Keratinocyte (primary cell): ENCODE measurements around the gene KCNJ9. TPM values are rescaled to one million over a fixed set of nuclear protein-coding genes. Genes with fewer than 3 reads are reported as not detected.

ENCODE experiments used
- DNase-seq: peaks from one replicate; pipeline ENCODE4 v3.0.0-alpha.2; 2011; ENCODE audit warnings: low read depth, missing footprints, low spot score
- FAIRE-seq: peaks from 2 replicates; lab custom pipeline; 2011; peaks lifted over from hg19 to GRCh38; lab: Jason Lieb, UNC
- H2AFZ ChIP-seq: 2 replicates; pipeline ENCODE4 v1.6.0; 2012; ENCODE audit warnings: low read length, control low read depth, inconsistent platforms; ENCODE audit not compliant: control insufficient read depth
- H3K27ac ChIP-seq: 2 replicates; pipeline ENCODE4 v1.5.1; 2011; ENCODE audit warnings: low read length; ENCODE audit not compliant: control insufficient read depth, insufficient read depth
- H3K27me3 ChIP-seq: 3 replicates; pipeline ENCODE4 v1.6.0; 2011; ENCODE audit warnings: low read length; ENCODE audit not compliant: control insufficient read depth, insufficient read depth; ENCODE audit errors: extremely low read depth
- H3K36me3 ChIP-seq, 2 experiments: 2 replicates in 1 of 2; 3 replicates in 1 of 2; pipeline ENCODE4 v1.5.1; 2011; ENCODE audit warnings: low read length in 2 of 2, mild to moderate bottlenecking in 1 of 2; ENCODE audit not compliant: control insufficient read depth in 2 of 2, insufficient read depth in 2 of 2; ENCODE audit errors: extremely low read depth in 1 of 2
- H3K4me1 ChIP-seq: 3 replicates; pipeline ENCODE4 v1.5.1; 2011; ENCODE audit warnings: low read length; ENCODE audit not compliant: control insufficient read depth, insufficient read depth; ENCODE audit errors: extremely low read depth
- H3K4me2 ChIP-seq: 3 replicates; pipeline ENCODE4 v1.6.0; 2011; ENCODE audit warnings: low read depth, low read length; ENCODE audit not compliant: control insufficient read depth, insufficient read depth; ENCODE audit errors: extremely low read depth
- H3K4me3 ChIP-seq, 3 experiments: fragments of 200-600 bp in 1 of 3; sonication (generic) in 1 of 3; 2 replicates in 2 of 3; 3 replicates in 1 of 3; pipeline ENCODE4 v1.5.1; 2011 to 2016; ENCODE audit warnings: low read length in 3 of 3, mild to moderate bottlenecking in 3 of 3, control low read depth in 2 of 3, inconsistent platforms in 1 of 3, low read depth in 1 of 3, mixed read lengths in 1 of 3, mixed run types in 1 of 3, moderate library complexity in 1 of 3; ENCODE audit not compliant: control insufficient read depth in 2 of 3, insufficient read depth in 2 of 3; ENCODE audit errors: extremely low read depth in 1 of 3
- H3K79me2 ChIP-seq: 2 replicates; pipeline ENCODE4 v1.6.0; 2012; ENCODE audit warnings: low read length; ENCODE audit not compliant: control insufficient read depth, insufficient read depth
- H3K9ac ChIP-seq: 3 replicates; pipeline ENCODE4 v1.6.0; 2011; ENCODE audit warnings: low read length; ENCODE audit not compliant: control insufficient read depth, insufficient read depth; ENCODE audit errors: extremely low read depth
- H3K9me1 ChIP-seq: 3 replicates; pipeline ENCODE4 v1.6.0; 2011; ENCODE audit warnings: low read length; ENCODE audit not compliant: control insufficient read depth, insufficient read depth; ENCODE audit errors: extremely low read depth
- H3K9me3 ChIP-seq: 2 replicates; pipeline ENCODE4 v1.5.1; 2012; ENCODE audit warnings: low read depth, low read length; ENCODE audit not compliant: control insufficient read depth
- H4K20me1 ChIP-seq: 3 replicates; pipeline ENCODE4 v1.6.0; 2011; ENCODE audit warnings: low read length; ENCODE audit not compliant: control insufficient read depth, insufficient read depth; ENCODE audit errors: extremely low read depth
- CTCF ChIP-seq, 3 experiments: IDR thresholded peaks in 1 of 3; conservative IDR thresholded peaks in 1 of 3; optimal IDR thresholded peaks in 1 of 3; 2 replicates in 2 of 3; 3 replicates in 1 of 3; pipeline versions ENCODE3 to v1.5.1; 2011; ENCODE audit warnings: low read length in 3 of 3, mild to moderate bottlenecking in 3 of 3, moderate library complexity in 2 of 3, control low read depth in 1 of 3, inconsistent platforms in 1 of 3; ENCODE audit not compliant: insufficient read depth in 2 of 3; ENCODE audit errors: extremely low read depth in 1 of 3
- EZH2 ChIP-seq: IDR thresholded peaks from one replicate; pipeline ENCODE4 v1.6.1; 2012; ENCODE audit warnings: inconsistent platforms, mild to moderate bottlenecking, low read length, moderate library complexity
- dilution Hi-C: fragments of 300-500 bp; cut with MboI; formaldehyde crosslinking; loops from one replicate; pipeline ENCODE4 v1.7.0; 2020; ENCODE audit warnings: low sequenced_read_pairs; ENCODE audit not compliant: extremely low pct_ligation_motif_present
- polyA plus RNA-seq, 5 experiments: library from polyadenylated mRNA; depleted of rRNA in 3 of 5; stranded (reverse) in 3 of 5; stranded (forward) in 1 of 5; unstranded in 1 of 5; fragments of >200 nt; gene quantifications; 1 replicate in 1 of 5; 2 replicates in 3 of 5; 3 replicates in 1 of 5; pipeline versions ENCODE4 v1.2.1 to v1.2.3, GENCODE V29; 2011 to 2012; ENCODE audit warnings: missing spikeins in 2 of 5, low read depth in 1 of 5, low replicate concordance in 1 of 5

KCNJ9 gene
- polyA plus RNA-seq, 1 donor (not counting 4 experiments of a cell fraction or from before 2014, with no cell fraction given), result not detected

GRCh38 chr1:160089883-160090282 lies 8.5 kb downstream of the KCNJ9 start:
- Histone ChIP-seq H3K27ac (no peak overlapping the region), H3K79me2 (no peaks in the 10 kb centered on the region), H3K9me3 (no peaks in the 10 kb centered on the region), H3K4me2 (no peak overlapping the region), H3K9ac (no peak overlapping the region), H3K4me1 (no peaks in the 10 kb centered on the region), H3K4me3 (no peak overlapping the region), H4K20me1 (no peaks in the 10 kb centered on the region), H3K36me3 (peaks cover 8 to 19% of the 10 kb centered on the region in 2 experiments), H3K27me3 (no peaks in the 10 kb centered on the region), H3K9me1 (peaks cover 3% of the 10 kb centered on the region), H2AFZ (no peak overlapping the region)
- dilution Hi-C loops, result no loop called here
- DNase-seq (no peak), FAIRE-seq (no peak)
- no peak for TF ChIP-seq EZH2
- TF ChIP-seq CTCF (optimal IDR thresholded peaks at IDR 0.05 in 1 of 3, IDR thresholded peaks at IDR 0.05 in 1 of 3, conservative IDR thresholded peaks at IDR 0.05 in 1 of 3; ENCODE audit: extremely low read depth in 1 of 3, insufficient read depth in 2 of 3, low read length in 3 of 3), result no peak

- FAIRE-seq, result no peak
- Histone ChIP-seq H3K9me1 (peaks cover 3% of the 10 kb centered on the region), H3K4me3 (no peak overlapping the region), H2AFZ (no peak overlapping the region), H3K9me3 (no peaks in the 10 kb centered on the region), H3K9ac (no peak overlapping the region), H3K27ac (no peak overlapping the region), H4K20me1 (no peaks in the 10 kb centered on the region), H3K27me3 (no peaks in the 10 kb centered on the region), H3K36me3 (peaks cover 10 to 19% of the 10 kb centered on the region in 2 experiments), H3K4me2 (no peak overlapping the region), H3K4me1 (no peaks in the 10 kb centered on the region), H3K79me2 (no peaks in the 10 kb centered on the region)
- no peak for DNase-seq
- no peak for TF ChIP-seq CTCF (optimal IDR thresholded peaks at IDR 0.05 in 1 of 3, IDR thresholded peaks at IDR 0.05 in 1 of 3, conservative IDR thresholded peaks at IDR 0.05 in 1 of 3; ENCODE audit: extremely low read depth in 1 of 3, insufficient read depth in 2 of 3, low read length in 3 of 3)
- dilution Hi-C loops, result no loop called here
Measured at GRCh38 chr1:160090760-160091159, 9.4 kb downstream of the KCNJ9 start.
